Measurements from ENCODE around the gene ZNF683. TPM values are rescaled to one million over a fixed set of nuclear protein-coding genes. Genes with fewer than 3 reads are reported as not detected.

Gene ZNF683
- total and polyA plus RNA-seq, 9 donors = 0.15 to 0.50 (median 0.34) TPM; not detected in 5

DNA sequence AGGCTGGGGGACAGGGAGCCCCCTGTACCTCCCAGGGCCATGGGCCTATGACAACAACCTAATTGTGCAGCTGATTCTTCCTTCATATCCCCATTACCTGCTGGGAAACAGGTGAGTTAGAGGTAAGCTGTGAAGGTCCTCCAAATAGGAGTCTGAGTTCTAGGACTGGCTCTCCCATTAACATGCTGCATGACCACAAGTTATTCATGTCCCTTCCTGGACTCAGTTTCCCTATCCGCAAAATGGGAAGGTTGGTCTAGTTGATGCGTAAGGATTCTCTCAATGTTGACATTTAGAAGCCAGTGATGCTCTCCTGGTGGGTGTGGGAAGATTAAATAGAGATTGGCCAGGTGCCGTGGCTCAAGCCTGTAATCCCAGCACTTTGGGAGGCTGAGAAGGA, 4.1 kb downstream of the ZNF683 start:
- Histone ChIP-seq H3K27ac (no peak overlapping the region), H3K9me3 (peaks cover 0 to 4% of the 10 kb centered on the region in 2 donors), H3K4me3 (no peak overlapping the region), H3K36me3 (no peaks in the 10 kb centered on the region), H3K27me3 (no peaks in the 10 kb centered on the region), H3K4me1 (ENCODE audit: insufficient read depth) (no peaks in the 10 kb centered on the region)
- no peak for TF ChIP-seq POLR2A (IDR thresholded peaks at IDR 0.05)
- TF ChIP-seq EP300 (IDR thresholded peaks at IDR 0.05) = no peak
- no peak for TF ChIP-seq CTCF (IDR thresholded peaks at IDR 0.05)
- no peak for DNase-seq
- WGBS, 3 donors = 86 to 97% (median 89%) methylated on average over 3 of the region's 3 CpGs
- intact Hi-C loops (cut with DNase I) = no loop called here

DNA sequence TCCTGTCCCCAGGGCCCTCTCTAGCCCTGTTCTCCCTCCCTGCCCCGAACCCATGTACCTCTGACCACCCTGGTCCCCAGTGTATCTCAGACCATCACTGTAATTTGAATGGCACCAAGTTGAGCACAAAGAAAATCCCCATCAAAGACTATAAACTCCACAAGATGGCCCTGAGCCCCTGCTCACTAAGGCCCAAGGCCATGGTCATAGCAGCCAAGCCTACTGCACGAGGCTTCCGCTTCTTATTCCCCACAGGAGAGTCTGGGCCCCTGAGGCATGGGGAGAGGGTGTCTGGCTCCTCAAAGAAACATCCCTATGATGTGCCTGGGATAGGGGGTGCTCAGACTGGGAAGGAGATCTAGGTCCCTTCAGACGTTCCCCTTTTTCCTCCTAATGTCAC, 4.5 kb downstream of the ZNF683 start:
- no peaks in the 10 kb centered on the region for H3K36me3 ChIP-seq

DNA sequence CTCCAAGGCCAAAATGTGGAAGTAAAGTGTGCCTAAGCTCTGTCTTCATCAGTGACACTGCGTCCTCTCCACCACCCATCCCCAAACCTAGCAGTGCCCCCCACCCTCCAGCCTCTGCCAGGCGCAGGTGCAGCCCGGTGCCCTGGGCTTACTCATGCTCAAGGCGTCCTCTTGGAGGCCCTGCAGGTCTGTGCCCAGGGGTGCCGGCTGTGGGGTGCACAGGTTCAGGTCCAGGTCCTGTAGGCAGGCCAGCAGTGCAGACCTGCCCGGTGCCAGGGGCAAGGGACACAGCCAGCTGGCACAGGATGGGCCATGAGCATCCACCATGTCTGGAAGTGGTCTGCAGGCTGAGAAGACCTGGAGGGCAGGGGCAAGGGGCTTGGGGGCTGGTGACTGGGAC, 5.1 kb downstream of the ZNF683 start:
- H3K27me3 ChIP-seq = no peaks in the 10 kb centered on the region
- peaks cover 0 to 4% of the 10 kb centered on the region in 2 donors for H3K9me3 ChIP-seq
- DNase-seq = no peak
- intact Hi-C loops (cut with DNase I) = no loop called here
- no peak overlapping the region for H3K27ac ChIP-seq
- TF ChIP-seq EP300 (IDR thresholded peaks at IDR 0.05) = no peak
- TF ChIP-seq POLR2A (IDR thresholded peaks at IDR 0.05) = no peak
- TF ChIP-seq CTCF (IDR thresholded peaks at IDR 0.05) = no peak
- WGBS, 3 donors = 85 to 93% (median 90%) methylated on average over 6 of the region's 6 CpGs
- no peaks in the 10 kb centered on the region for H3K36me3 ChIP-seq
- H3K4me1 ChIP-seq (ENCODE audit: insufficient read depth) = no peaks in the 10 kb centered on the region
- H3K4me3 ChIP-seq = no peak overlapping the region

More for the DNA sequence above, 4.5 kb downstream of the ZNF683 start:
- intact Hi-C loops (cut with DNase I) = no loop called here
- H3K4me3 ChIP-seq = no peak overlapping the region
- H3K4me1 ChIP-seq (ENCODE audit: insufficient read depth) = no peaks in the 10 kb centered on the region
- H3K27me3 ChIP-seq = no peaks in the 10 kb centered on the region
- H3K27ac ChIP-seq = no peak overlapping the region
- TF ChIP-seq POLR2A (IDR thresholded peaks at IDR 0.05) (no peak), CTCF (IDR thresholded peaks at IDR 0.05) (no peak), EP300 (IDR thresholded peaks at IDR 0.05) (no peak)
- DNase-seq = no peak
- peaks cover 0 to 4% of the 10 kb centered on the region in 2 donors for H3K9me3 ChIP-seq
- 57 to 65% (median 64%) methylated on average over 4 of the region's 4 CpGs for WGBS, 3 donors

DNA sequence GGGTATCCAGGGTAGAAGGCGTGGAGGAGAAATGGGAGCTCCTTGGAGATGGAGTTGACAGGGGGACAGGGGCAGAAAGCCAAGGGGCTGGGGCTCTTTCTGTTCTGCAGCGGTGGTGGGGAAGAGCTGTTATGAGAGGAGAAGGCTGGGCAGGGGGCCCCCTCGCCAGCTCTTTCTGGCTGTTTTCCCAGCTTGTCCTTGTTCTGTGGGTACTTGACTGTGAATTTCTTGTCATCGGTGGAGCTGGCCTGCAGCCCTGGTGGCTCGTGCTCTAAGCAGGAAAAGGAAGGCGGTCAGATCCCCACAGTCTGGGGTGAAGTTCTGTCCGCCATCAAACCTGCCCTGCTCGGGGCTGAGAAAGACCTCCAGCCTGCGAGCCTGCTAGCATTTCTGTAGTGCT, 7.6 kb downstream of the ZNF683 start:
- no peak for DNase-seq
- intact Hi-C loops (cut with DNase I) = no loop called here
- Histone ChIP-seq H3K36me3 (no peaks in the 10 kb centered on the region), H3K4me1 (ENCODE audit: insufficient read depth) (peaks cover 2% of the 10 kb centered on the region), H3K27me3 (no peaks in the 10 kb centered on the region), H3K9me3 (no peaks in the 10 kb centered on the region), H3K27ac (no peak overlapping the region), H3K4me3 (no peak overlapping the region)
- no peak for TF ChIP-seq POLR2A (IDR thresholded peaks at IDR 0.05)
- TF ChIP-seq EP300 (IDR thresholded peaks at IDR 0.05) = no peak
- 45 to 61% (median 53%) methylated on average over 9 of the region's 9 CpGs for WGBS, 3 donors

GRCh38 chr1:26363549-26364448, 8.8 kb downstream of the ZNF683 start:
- intact Hi-C loops (cut with DNase I) = no loop called here
- no peak overlapping the region for H3K27ac ChIP-seq
- TF ChIP-seq CTCF (IDR thresholded peaks at IDR 0.05) (peak; percentile 25 to 55 (median 42)), EP300 (IDR thresholded peaks at IDR 0.05) (no peak), POLR2A (IDR thresholded peaks at IDR 0.05) (no peak)
- peaks cover 2% of the 10 kb centered on the region for H3K4me1 ChIP-seq (ENCODE audit: insufficient read depth)
- no peaks in the 10 kb centered on the region for H3K27me3 ChIP-seq
- DNase-seq = peak; percentile 52 to 75 (median 61)
- H3K9me3 ChIP-seq = no peaks in the 10 kb centered on the region
- H3K36me3 ChIP-seq = no peaks in the 10 kb centered on the region
- H3K4me3 ChIP-seq = no peak overlapping the region
- 23 to 28% (median 25%) methylated on average over 26 of the region's 26 CpGs for WGBS, 3 donors
